ENCODE measurements around the gene REXO5.
A peak's percentile ranks its signal among the peaks of the same experiment; 100 is the strongest.

REXO5 gene

DNA sequence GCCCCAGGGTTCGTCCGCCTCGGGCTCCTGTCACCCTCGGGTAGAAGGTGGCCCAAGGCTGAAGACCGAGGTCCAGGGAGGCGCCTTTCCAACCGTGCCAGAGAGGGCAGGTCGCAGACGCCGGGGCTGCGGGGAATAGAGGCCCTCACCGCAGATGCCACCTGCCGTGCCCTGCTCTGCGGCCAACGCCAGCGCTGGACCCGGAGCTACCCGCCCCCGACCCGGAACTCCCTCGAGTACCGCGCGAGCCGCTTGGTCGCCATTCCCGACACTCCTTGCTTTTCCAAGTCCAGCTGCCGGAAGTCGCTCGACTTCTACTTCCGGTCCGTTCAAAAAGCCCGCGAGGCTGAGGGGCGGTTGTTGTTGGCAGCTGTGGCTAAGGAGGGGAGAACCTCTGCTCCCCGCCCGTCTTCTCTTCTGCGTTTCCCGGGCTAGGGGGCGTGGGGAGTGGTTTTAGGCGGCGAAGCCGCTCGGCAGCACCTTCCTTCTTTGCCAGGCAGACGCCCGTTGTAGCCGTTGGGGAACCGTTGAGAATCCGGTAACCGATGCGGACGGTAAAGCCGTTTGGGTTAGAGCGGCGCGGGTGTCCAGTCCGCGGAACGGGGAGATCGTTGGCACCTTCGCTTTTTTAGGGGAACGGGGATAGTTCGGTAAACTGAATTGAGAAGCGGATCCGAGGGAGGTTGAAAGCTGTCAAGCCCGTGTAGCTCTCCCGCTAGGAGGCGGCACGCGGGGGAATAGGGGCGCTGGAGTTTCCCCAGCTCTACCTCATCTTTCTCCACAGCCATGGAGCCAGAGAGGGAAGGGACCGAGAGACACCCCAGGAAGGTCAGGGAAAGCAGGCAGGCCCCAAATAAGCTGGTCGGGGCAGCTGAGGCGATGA, at the start of gene REXO5, which contains the start of gene ERI2:
REXO5 (plus strand) TSS at position 360 of the 883 bp plus-strand sequence; CDS start at position 787, 427 bp downstream.
ERI2 (minus strand) TSS at position 305 of the 883 bp plus-strand sequence; CDS start at position 263, 42 bp downstream.
- H2AFZ ChIP-seq (ENCODE audit: low read depth, low read length): peak within 1 kb of the TSS; percentile 82
- H3K4me2 ChIP-seq (ENCODE audit: insufficient read depth, low read length): peak within 1 kb of the TSS; percentile 71
- peak within 1 kb of the TSS; percentile 98 for H3K27ac ChIP-seq (ENCODE audit: low read length)
- ATAC-seq (ENCODE audit: insufficient read depth, low read depth) (peak; percentile 90), DNase-seq (peak; percentile 89)
- H3K27me3 ChIP-seq (ENCODE audit: insufficient read depth, low read length, poor library complexity): peaks cover 10% of the 10 kb centered on the region
- TF ChIP-seq CTCF (IDR thresholded peaks at IDR 0.05; ENCODE audit: borderline replicate concordance, extremely low read depth, low read length, poor library complexity, severe bottlenecking) (peak; percentile 52), EZH2 (IDR thresholded peaks at IDR 0.05; ENCODE audit: borderline replicate concordance, low read depth, low read length, severe bottlenecking) (no peak)
- H3K4me3 ChIP-seq (ENCODE audit: low read depth in 1 of 2, low read length in 2 of 2): peak within 1 kb of the TSS; percentile 56 to 71
- H3K4me1 ChIP-seq (ENCODE audit: insufficient read depth, low read length): peaks cover 29% of the 10 kb centered on the region
- H3K79me2 ChIP-seq (ENCODE audit: insufficient read depth, low read length): peaks cover 21% of the 10 kb centered on the region
- no peaks in the 10 kb centered on the region for H3K9me3 ChIP-seq (ENCODE audit: insufficient read depth, low read length, severe bottlenecking)
- H3K9ac ChIP-seq (ENCODE audit: low read depth, low read length): peak within 1 kb of the TSS; percentile 97
- no peaks in the 10 kb centered on the region for H4K20me1 ChIP-seq (ENCODE audit: insufficient read depth, low read length)
- H3K36me3 ChIP-seq (ENCODE audit: insufficient read depth, low read length): no peaks in the 10 kb centered on the region; the same call in 1 of the 2 replicates

DNA sequence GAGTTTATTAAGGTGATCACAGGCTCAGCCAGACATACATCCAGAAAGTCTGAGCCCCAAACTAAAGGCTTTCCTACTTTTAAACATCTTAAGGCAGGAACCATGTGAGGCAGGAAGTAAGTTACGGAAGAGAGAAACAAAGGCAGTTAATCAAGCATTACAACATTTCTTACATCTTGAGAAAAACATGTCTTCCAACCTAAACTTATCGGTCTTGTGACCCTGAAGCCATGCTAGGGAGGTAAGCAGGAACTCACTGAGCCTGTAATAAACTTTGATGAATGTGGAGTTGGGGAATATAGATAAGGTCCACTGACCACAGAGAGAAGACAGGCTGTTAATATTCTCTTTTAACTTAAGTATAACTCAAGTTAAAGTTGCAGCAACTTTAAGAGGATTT, 46.0 kb upstream of the REXO5 start:
- no peaks in the 10 kb centered on the region for H3K79me2 ChIP-seq (ENCODE audit: insufficient read depth, low read length)
- no peak overlapping the region for H3K4me3 ChIP-seq (ENCODE audit: low read depth in 1 of 2, low read length in 2 of 2)
- H3K9me3 ChIP-seq (ENCODE audit: insufficient read depth, low read length, severe bottlenecking): no peaks in the 10 kb centered on the region
- H2AFZ ChIP-seq (ENCODE audit: low read depth, low read length): no peak overlapping the region
- DNase-seq (no peak), ATAC-seq (ENCODE audit: insufficient read depth, low read depth) (no peak)
- H4K20me1 ChIP-seq (ENCODE audit: insufficient read depth, low read length): no peaks in the 10 kb centered on the region
- H3K9ac ChIP-seq (ENCODE audit: low read depth, low read length): no peak overlapping the region
- H3K4me1 ChIP-seq (ENCODE audit: insufficient read depth, low read length): peaks cover 22% of the 10 kb centered on the region
- no peak overlapping the region for H3K4me2 ChIP-seq (ENCODE audit: insufficient read depth, low read length)
- no peak for TF ChIP-seq EZH2 (IDR thresholded peaks at IDR 0.05; ENCODE audit: borderline replicate concordance, low read depth, low read length, severe bottlenecking)
- no peak for TF ChIP-seq CTCF (IDR thresholded peaks at IDR 0.05; ENCODE audit: borderline replicate concordance, extremely low read depth, low read length, poor library complexity, severe bottlenecking)
- H3K36me3 ChIP-seq (ENCODE audit: insufficient read depth, low read length): no peaks in the 10 kb centered on the region
- no peak overlapping the region for H3K27ac ChIP-seq (ENCODE audit: low read length)
- no peaks in the 10 kb centered on the region for H3K27me3 ChIP-seq (ENCODE audit: insufficient read depth, low read length, poor library complexity)

- Histone ChIP-seq H3K4me3 (ENCODE audit: low read depth in 1 of 2, low read length in 2 of 2) (no peak overlapping the region), H2AFZ (ENCODE audit: low read depth, low read length) (no peak overlapping the region), H3K27ac (ENCODE audit: low read length) (no peak overlapping the region), H3K27me3 (ENCODE audit: insufficient read depth, low read length, poor library complexity) (no peaks in the 10 kb centered on the region), H3K9ac (ENCODE audit: low read depth, low read length) (no peak overlapping the region), H3K4me1 (ENCODE audit: insufficient read depth, low read length) (peaks cover 22% of the 10 kb centered on the region), H3K9me3 (ENCODE audit: insufficient read depth, low read length, severe bottlenecking) (no peaks in the 10 kb centered on the region), H3K36me3 (ENCODE audit: insufficient read depth, low read length) (no peaks in the 10 kb centered on the region), H3K4me2 (ENCODE audit: insufficient read depth, low read length) (no peak overlapping the region), H4K20me1 (ENCODE audit: insufficient read depth, low read length) (no peaks in the 10 kb centered on the region), H3K79me2 (ENCODE audit: insufficient read depth, low read length) (no peaks in the 10 kb centered on the region)
- ATAC-seq (ENCODE audit: insufficient read depth, low read depth) (no peak), DNase-seq (no peak)
- TF ChIP-seq CTCF (IDR thresholded peaks at IDR 0.05; ENCODE audit: borderline replicate concordance, extremely low read depth, low read length, poor library complexity, severe bottlenecking): no peak
- no peak for TF ChIP-seq EZH2 (IDR thresholded peaks at IDR 0.05; ENCODE audit: borderline replicate concordance, low read depth, low read length, severe bottlenecking)
Observed at GRCh38 chr16:20761175-20761574, 45.2 kb upstream of the REXO5 start.
